Measurements from ENCODE around the gene ZFYVE26. TPM values are rescaled to one million over a fixed set of nuclear protein-coding genes. Genes with fewer than 3 reads are reported as not detected.
A peak's percentile ranks its signal among the peaks of the same experiment; 100 is the strongest.

Gene ZFYVE26
- total RNA-seq, 2 donors from 2014 or later = 12.2 to 33.7 TPM

- TF ChIP-seq POLR2AphosphoS5 (IDR thresholded peaks at IDR 0.05) (peak; percentile 33), CTCF (IDR thresholded peaks at IDR 0.05) (no peak), POLR2A (IDR thresholded peaks at IDR 0.05) (no peak)
- WGBS = 53% methylated on average over 2 of the region's 2 CpGs
Observed at GRCh38 chr14:67768219-67768618, 48.2 kb downstream of the ZFYVE26 start.

GRCh38 chr14:67766035-67766680, 50.2 kb downstream of the ZFYVE26 start:
- Histone ChIP-seq H3K4me3 (no peak overlapping the region), H3K36me3 (peaks cover 0 to 10% of the 10 kb centered on the region in 2 donors), H3K9me3 (no peaks in the 10 kb centered on the region), H3K27ac (no peak overlapping the region), H3K4me1 (replicated peaks) (no peaks in the 10 kb centered on the region), H3K27me3 (replicated peaks; ENCODE audit: insufficient read depth) (no peaks in the 10 kb centered on the region)
- TF ChIP-seq POLR2AphosphoS5 (IDR thresholded peaks at IDR 0.05) = no peak
- TF ChIP-seq POLR2A (IDR thresholded peaks at IDR 0.05) = no peak
- TF ChIP-seq CTCF (IDR thresholded peaks at IDR 0.05) = no peak
- WGBS = 63% methylated on average over 10 of the region's 10 CpGs
- intact Hi-C loops (cut with DNase I) = no loop called here
- DNase-seq (ENCODE audit: low spot score) = no peak

More at GRCh38 chr14:67768219-67768618, 48.2 kb downstream of the ZFYVE26 start:
- intact Hi-C loops (cut with DNase I) = no loop called here
- Histone ChIP-seq H3K4me3 (no peak overlapping the region), H3K27ac (no peak overlapping the region), H3K4me1 (replicated peaks) (no peaks in the 10 kb centered on the region), H3K9me3 (no peaks in the 10 kb centered on the region), H3K36me3 (peaks cover 0 to 25% of the 10 kb centered on the region in 2 donors), H3K27me3 (replicated peaks; ENCODE audit: insufficient read depth) (no peaks in the 10 kb centered on the region)
- DNase-seq (ENCODE audit: low spot score) = no peak

GRCh38 chr14:67765192-67765834, 51.1 kb downstream of the ZFYVE26 start:
- Histone ChIP-seq H3K27ac (no peak overlapping the region), H3K36me3 (peaks cover 0 to 18% of the 10 kb centered on the region in 2 donors), H3K4me3 (no peak overlapping the region), H3K9me3 (no peaks in the 10 kb centered on the region), H3K27me3 (replicated peaks; ENCODE audit: insufficient read depth) (no peaks in the 10 kb centered on the region), H3K4me1 (replicated peaks) (no peaks in the 10 kb centered on the region)
- intact Hi-C loops (cut with DNase I) = no loop called here
- 73% methylated on average over 5 of the region's 5 CpGs for WGBS
- TF ChIP-seq POLR2A (IDR thresholded peaks at IDR 0.05) (no peak), POLR2AphosphoS5 (IDR thresholded peaks at IDR 0.05) (peak; percentile 6), CTCF (IDR thresholded peaks at IDR 0.05) (no peak)
- DNase-seq (ENCODE audit: low spot score) = no peak

GRCh38 chr14:67764496-67764895, 51.9 kb downstream of the ZFYVE26 start:
- Histone ChIP-seq H3K27me3 (replicated peaks; ENCODE audit: insufficient read depth) (no peaks in the 10 kb centered on the region), H3K9me3 (no peaks in the 10 kb centered on the region), H3K36me3 (peaks cover 0 to 18% of the 10 kb centered on the region in 2 donors), H3K4me3 (no peak overlapping the region), H3K27ac (no peak overlapping the region), H3K4me1 (replicated peaks) (no peaks in the 10 kb centered on the region)
- TF ChIP-seq CTCF (IDR thresholded peaks at IDR 0.05) (no peak), POLR2AphosphoS5 (IDR thresholded peaks at IDR 0.05) (no peak)
- no peak for DNase-seq (ENCODE audit: low spot score)
- intact Hi-C loops (cut with DNase I) = no loop called here
- 86% methylated on average over 4 of the region's 4 CpGs for WGBS
